ENCODE data around the gene CD37.

CD37 gene

GRCh38 chr19:49344505-49345423 is 9.6 kb downstream of the CD37 start:
- in situ Hi-C loops (cut with MboI; ENCODE audit: low sequenced_read_pairs) = no loop called here

GRCh38 chr19:49347191-49347590 is 12.0 kb downstream of the CD37 start:
- in situ Hi-C loops (cut with MboI; ENCODE audit: low sequenced_read_pairs) = no loop called here

- in situ Hi-C loops (cut with MboI; ENCODE audit: low sequenced_read_pairs) = no loop called here
Measured at GRCh38 chr19:49347835-49348234, 12.6 kb downstream of the CD37 start.

DNA sequence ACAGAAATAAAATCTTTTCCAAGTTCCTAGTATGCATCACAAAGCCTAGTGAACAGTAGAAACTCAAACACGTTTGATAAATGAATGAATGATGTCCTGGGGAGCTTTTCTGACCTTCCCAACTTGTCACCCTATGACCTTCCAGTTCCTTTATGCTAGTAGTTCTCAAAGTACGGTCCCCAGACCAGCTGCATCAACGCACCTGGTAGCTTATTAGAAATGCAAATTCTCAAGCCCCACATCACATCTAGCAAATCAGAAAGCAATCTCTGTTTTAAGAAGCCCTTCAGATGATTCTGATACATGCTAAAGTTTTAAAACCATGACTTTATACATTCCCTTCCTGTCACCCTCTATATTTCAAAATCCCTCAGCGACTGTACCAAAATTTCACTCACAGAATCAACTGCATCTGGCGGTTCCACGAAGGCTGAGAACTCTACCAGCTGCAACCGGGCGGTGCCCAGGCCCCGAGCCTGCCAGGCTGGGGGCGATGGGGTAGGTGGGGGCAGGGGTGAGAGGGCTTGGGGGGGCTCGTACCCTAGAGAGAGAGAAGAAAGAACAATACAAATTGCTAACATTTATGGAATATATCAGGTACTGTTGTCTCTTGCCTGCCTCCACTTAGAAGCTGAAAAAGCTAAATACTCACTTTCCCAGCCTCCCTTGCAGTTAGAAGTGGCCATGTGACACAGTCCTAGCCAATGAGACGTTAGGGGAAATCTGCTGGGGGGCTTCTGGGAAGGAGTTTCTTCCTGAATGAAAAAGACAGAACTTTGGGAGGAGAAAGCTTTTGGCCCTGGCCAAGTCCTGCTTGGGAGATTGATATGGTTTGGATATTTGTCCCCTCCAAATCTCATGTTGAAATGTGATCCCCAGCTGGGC is 13.3 kb downstream of the CD37 start:
- in situ Hi-C loops (cut with MboI; ENCODE audit: low sequenced_read_pairs) = no loop called here

- in situ Hi-C loops (cut with MboI; ENCODE audit: low sequenced_read_pairs) = no loop called here
Measured at GRCh38 chr19:49349567-49349966, 14.4 kb downstream of the CD37 start.

GRCh38 chr19:49355909-49356353 is 20.7 kb downstream of the CD37 start:
- in situ Hi-C loops (cut with MboI; ENCODE audit: low sequenced_read_pairs) = no loop called here

DNA sequence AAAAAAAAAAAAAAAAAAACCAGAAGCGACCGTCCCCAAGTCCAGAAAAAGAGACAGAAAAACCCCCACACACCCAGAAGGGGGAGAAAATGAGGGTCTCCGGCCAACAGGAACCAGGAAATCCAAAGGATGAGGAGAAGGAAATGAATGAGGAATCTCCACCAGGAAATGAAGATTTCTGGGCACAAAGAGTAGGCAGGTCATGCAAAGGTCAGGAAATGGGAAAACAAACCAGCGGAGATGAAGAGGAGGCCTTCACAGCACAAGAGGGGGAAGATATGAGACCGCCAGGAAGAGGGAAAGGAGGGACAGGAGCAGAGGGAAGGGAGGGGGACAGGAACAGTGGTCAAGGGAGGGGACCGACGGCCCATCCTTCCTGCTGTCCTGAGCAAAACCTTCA is 21.2 kb downstream of the CD37 start:
- in situ Hi-C loops (cut with MboI; ENCODE audit: low sequenced_read_pairs) = no loop called here

- in situ Hi-C loops (cut with MboI; ENCODE audit: low sequenced_read_pairs) = no loop called here
Measured at GRCh38 chr19:49357186-49357585, 22.0 kb downstream of the CD37 start.

- in situ Hi-C loops (cut with MboI; ENCODE audit: low sequenced_read_pairs) = no loop called here
Measured at GRCh38 chr19:49359851-49360820, 24.9 kb downstream of the CD37 start.

DNA sequence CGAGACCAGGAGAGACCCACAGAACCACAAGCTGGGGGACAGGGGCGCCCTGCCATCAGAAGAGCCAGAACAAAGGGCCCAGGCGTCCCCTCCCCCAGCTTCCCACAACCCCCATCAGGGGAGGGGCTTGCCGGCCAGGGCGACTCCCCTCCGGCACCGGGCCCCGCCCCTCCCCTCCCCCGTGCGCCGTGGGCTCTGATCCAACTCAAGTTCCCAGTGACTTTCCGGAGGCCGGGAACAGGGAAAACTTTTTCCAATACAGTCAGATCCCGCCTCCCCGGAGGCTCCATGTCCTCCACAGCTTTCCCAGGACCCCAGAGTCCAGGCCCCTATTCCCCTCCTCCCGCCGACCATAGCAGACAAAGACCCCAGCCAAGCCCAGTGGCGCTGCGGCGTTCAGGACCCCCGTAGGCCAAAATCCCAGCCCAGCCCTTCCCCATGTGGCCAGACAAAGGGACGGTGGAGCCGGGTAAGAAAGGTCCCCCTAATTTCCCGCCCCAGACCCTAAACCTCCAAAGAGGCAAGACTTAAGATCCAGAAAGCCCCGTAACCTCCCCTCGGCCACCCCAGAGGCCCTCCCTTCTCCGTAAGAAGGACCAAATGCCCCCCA is 26.3 kb downstream of the CD37 start:
- in situ Hi-C loops (cut with MboI; ENCODE audit: low sequenced_read_pairs) = no loop called here

- in situ Hi-C loops (cut with MboI; ENCODE audit: low sequenced_read_pairs) = no loop called here
Measured at GRCh38 chr19:49362048-49362928, 27.1 kb downstream of the CD37 start, which contains the start of gene TEAD2. TEAD2 (minus strand) TSS chr19:49362416; CDS start chr19:49360075, 2,341 bp downstream.

- in situ Hi-C loops (cut with MboI; ENCODE audit: low sequenced_read_pairs) = no loop called here
Measured at GRCh38 chr19:49362929-49363267, 27.7 kb downstream of the CD37 start.

- in situ Hi-C loops (cut with MboI; ENCODE audit: low sequenced_read_pairs) = no loop called here
Measured at GRCh38 chr19:49363268-49364082, 28.3 kb downstream of the CD37 start, which contains the start of gene DKKL1. DKKL1 (plus strand) TSS chr19:49363877; CDS start chr19:49363999, 122 bp downstream.

- in situ Hi-C loops (cut with MboI; ENCODE audit: low sequenced_read_pairs) = no loop called here
Measured at GRCh38 chr19:49364083-49364737, 29.0 kb downstream of the CD37 start.

- in situ Hi-C loops (cut with MboI; ENCODE audit: low sequenced_read_pairs) = no loop called here
Measured at GRCh38 chr19:49366110-49366509, 30.9 kb downstream of the CD37 start.

DNA sequence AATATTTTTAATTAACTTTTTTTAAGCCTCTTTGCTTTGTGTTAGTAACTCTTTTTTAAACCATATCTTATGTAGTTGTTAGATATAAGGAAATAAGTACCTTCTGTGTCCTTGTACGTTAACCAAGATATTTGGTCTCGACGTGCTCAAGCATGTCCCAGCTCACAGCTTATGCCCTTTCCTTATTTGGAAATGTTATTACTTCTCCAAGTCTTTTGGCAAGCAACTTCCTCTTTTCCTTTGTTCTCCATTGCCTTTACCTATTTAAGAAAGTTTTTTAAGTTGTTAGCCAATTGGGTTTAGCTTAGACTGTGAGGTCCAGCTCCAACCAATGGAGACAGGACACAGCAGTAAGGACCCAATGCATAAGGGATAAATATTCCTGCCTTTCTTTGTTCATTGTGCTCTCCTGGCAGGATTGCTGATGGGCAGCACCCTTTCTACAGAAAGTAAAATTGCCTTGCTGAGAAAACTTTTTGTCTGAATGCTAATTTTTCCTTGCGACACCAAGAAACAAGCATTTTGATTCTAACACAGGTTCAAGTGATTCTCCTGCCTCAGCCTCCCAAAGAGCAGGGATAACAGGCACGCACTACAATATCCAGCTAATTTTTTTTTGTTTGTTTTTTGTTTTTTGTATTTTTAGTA is 33.6 kb downstream of the CD37 start:
- in situ Hi-C loops (cut with MboI; ENCODE audit: low sequenced_read_pairs) = no loop called here

DNA sequence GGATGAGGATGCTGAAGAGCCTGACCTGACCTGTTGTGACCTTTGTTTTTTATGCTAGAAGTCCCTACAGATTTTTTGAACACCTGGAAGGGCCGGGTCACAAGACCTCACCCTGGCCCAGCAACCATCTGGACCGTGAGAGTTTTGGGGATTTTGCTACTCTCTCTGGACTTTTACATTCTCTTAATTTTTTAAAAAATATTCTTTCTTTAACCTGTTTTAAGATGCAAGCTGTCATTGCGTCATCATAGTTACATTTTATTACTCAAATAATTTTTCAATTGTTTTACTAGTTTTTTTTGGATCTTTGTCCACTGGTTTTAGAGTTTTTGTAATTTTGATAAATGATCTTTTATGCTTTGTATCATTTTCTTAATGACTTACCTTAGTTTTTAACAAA is 36.0 kb downstream of the CD37 start:
- in situ Hi-C loops (cut with MboI; ENCODE audit: low sequenced_read_pairs) = no loop called here
